ENCODE results near the gene ZNF563.
A peak's percentile ranks its signal among the peaks of the same experiment; 100 is the strongest.

ZNF563 gene

GRCh38 chr19:12294249-12295158, 38.9 kb downstream of the ZNF563 start, which contains the start of gene ZNF44:
Gene ZNF44, minus strand, starts transcription at chr19:12294883. Its CDS starts 189 bp downstream, at chr19:12294694.
- peak; percentile 77 for DNase-seq (ENCODE audit: low read depth)

DNA sequence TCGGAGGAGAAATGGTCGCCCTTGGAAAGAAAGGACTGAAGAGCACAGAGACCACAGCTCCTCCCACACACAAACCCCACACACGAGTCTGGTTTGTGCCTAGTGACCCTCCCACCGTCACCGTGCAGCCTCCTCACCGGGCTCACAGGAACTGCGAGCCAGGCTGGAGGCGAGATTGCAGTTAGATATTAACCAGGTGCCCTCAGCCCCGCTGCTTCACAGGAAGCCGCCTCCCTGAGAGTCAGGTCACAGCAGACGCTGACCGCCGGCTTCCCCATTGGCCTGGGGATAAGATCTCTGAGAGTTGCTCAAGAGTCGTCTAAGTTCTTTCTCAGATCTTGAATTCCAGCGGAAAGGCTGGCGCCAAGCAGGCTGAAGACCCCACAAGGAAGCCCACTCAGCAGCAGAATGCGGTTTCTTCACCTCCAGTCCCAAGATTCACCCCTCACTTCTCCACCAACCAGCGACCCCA, 39.6 kb downstream of the ZNF563 start:
- DNase-seq (ENCODE audit: low read depth): peak; percentile 13

- no peak for DNase-seq (ENCODE audit: low read depth)
Observed at GRCh38 chr19:12289790-12290065, 43.7 kb downstream of the ZNF563 start.

DNA sequence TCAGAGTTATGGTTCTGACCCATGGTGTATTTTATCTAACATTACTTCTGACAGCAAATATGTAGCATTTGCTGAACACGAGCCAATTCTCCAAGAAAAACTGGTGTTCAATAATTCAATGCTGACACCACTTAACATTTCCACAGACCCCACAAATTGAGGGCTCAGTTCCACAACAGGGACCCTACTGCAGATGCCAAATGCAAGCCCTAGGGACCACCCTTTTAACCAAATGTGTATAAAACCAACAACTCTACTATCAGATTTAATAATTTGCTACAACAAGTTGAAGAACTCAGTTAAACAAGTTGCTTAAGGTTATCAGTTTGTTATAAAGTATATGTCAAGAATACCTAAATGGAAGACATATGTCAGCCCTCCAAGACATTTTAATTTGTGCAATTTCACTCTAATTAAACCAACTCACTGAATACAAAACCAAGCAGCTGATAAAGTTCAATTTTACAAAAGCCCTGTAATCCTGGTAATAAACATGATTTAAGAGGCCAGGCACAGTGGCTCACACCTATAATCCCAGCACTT, 45.4 kb downstream of the ZNF563 start:
- DNase-seq (ENCODE audit: low read depth): no peak

DNA sequence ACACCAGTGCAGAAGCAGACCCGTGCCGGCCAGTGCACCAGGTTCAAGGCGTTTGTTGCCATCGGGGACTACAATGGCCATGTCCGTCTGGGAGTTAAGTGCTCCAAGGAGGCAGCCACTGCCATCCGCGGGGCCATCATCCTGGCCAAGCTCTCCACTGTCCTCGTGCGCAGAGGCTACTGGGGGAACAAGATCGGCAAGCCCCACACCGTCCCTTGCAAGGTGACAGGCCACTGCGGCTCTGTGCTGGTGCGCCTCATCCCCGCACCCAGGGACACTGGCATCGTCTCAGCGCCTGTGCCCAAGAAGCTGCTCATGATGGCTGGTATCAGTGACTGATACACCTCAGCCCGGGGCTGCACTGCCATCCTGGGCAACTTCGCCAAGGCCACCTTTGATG, 48.8 kb downstream of the ZNF563 start:
- no peak for DNase-seq (ENCODE audit: low read depth)

- DNase-seq (ENCODE audit: low read depth): no peak
Observed at GRCh38 chr19:12284226-12284625, 49.2 kb downstream of the ZNF563 start.

DNA sequence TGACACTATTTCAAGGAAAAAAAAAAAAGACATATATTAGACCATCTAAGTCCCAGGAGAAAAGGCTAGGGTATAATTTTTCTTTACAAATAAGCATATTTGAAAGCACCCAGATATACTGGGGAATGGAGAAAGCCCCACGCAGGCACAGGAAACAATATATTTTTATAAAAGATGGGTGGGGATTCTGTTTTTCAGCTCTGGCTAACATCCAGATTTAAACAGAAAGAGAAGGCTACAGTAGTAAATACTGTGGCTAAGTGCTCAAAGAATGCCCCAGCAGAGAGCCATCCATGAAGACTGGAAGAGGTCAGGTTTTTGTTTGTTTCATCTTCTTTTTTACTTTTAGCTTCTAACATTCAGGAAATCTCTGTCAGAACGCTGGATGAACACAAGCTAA, 54.7 kb downstream of the ZNF563 start:
- DNase-seq (ENCODE audit: low read depth): no peak

DNA sequence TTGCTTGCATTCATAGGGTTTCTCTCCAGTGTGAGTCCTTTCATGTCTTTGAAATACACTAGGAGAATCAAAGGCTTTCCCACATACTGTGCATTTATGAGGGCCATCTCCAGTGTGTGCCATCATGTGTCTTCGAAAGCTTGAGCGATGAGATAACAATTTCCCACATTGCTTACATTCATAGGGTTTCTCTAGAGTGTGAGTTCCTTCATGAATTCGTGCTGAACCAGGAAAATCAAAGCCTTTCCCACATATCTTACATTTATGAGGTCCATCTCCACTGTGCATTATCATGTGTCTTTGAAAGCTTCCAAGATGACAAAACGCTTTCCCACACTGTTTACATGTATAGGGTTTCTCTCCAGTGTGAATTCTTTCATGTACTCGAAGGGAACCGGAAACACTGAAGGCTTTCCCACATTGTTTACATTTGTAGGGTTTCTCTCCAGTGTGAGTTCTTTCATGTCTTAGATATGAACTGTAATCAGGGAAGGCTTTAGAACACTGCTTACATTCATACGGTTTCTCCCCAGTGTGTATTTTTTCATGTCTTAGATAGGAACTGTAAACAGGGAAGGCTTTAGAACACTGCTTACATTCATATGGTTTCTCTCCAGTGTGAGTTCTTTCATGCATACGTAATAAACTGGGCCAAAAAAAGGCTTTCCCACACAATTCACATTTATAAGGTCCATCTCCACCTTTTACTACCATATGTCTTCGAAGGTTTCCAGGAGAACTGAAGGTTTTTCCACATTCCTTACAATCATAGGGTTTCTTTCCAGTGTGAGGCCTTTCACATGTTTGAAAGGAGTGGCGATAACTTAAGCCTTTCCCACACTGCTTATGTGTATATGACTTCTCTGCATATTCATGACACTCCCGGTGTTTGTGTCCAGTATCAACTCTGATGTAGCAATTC, 60.2 kb downstream of the ZNF563 start:
- no peak for DNase-seq (ENCODE audit: low read depth)

- DNase-seq (ENCODE audit: low read depth): no peak
Observed at GRCh38 chr19:12272386-12272785, 61.0 kb downstream of the ZNF563 start.

- no peak for DNase-seq (ENCODE audit: low read depth)
Observed at GRCh38 chr19:12270854-12271253, 62.6 kb downstream of the ZNF563 start.
